PC-9 (cell line): ENCODE data around the gene CTCF.

Experiments
- CTCF ChIP-seq: fragments of 200-600 bp; sonication (generic); conservative IDR thresholded peaks from 2 replicates; pipeline ENCODE4 v1.6.1; 2017; ENCODE audit warnings: mixed run types, antibody characterized with exemption, mild to moderate bottlenecking, moderate library complexity
- EZH2 ChIP-seq: fragments of 200-600 bp; sonication (generic); IDR thresholded peaks from 2 replicates; pipeline ENCODE4 v1.8.0; 2017; ENCODE audit warnings: antibody characterized with exemption, low read depth

GRCh38 chr16:67677712-67678111 is 115.4 kb downstream of the CTCF start:
- TF ChIP-seq EZH2 (no peak), CTCF (no peak)
